Neural progenitor cell (in vitro differentiated cells): Measurements from ENCODE around the gene KISS1.

Experiments
- CTCF ChIP-seq: fragments of 200-600 bp; sonication (generic); IDR thresholded peaks from 2 replicates; pipeline ENCODE4 v1.5.1; 2017; ENCODE audit warnings: antibody characterized with exemption, mild to moderate bottlenecking
- EZH2phosphoT487 ChIP-seq: fragments of 200-600 bp; sonication (generic); IDR thresholded peaks from 2 replicates; pipeline ENCODE4 v1.6.1; 2017; ENCODE audit warnings: antibody characterized with exemption

GRCh38 chr1:204191456-204191855 is 4.8 kb downstream of the KISS1 start:
- TF ChIP-seq EZH2phosphoT487 (no peak), CTCF (no peak)
